ENCODE results near the gene PBRM1.
"Not testable (repeated sequence)": the region's sequence is repeated elsewhere in the genome, so short reads cannot be mapped to it uniquely, and the experiment has no call there.

The PBRM1 gene

GRCh38 chr3:52534281-52535183 lies 151.2 kb downstream of the PBRM1 start:
- FAIRE-seq, result no peak

- FAIRE-seq, result no peak
Measured at GRCh38 chr3:52533623-52534280, 152.0 kb downstream of the PBRM1 start, which contains the start of gene NT5DC2. TSS of gene NT5DC2 (minus strand) at chr3:52533857. CDS start at chr3:52533737, 120 bp downstream.

GRCh38 chr3:52532838-52533622 lies 152.7 kb downstream of the PBRM1 start:
- no peak for FAIRE-seq

- FAIRE-seq, result no peak
Measured at GRCh38 chr3:52532517-52532837, 153.2 kb downstream of the PBRM1 start.

GRCh38 chr3:52531860-52532516 lies 153.7 kb downstream of the PBRM1 start:
- no peak for FAIRE-seq

GRCh38 chr3:52530918-52531826 lies 154.5 kb downstream of the PBRM1 start:
- no peak for FAIRE-seq

- no peak for FAIRE-seq
Measured at GRCh38 chr3:52529376-52530333, 156.1 kb downstream of the PBRM1 start.

GRCh38 chr3:52528586-52529375 lies 156.9 kb downstream of the PBRM1 start:
- FAIRE-seq, result no peak

- no peak for FAIRE-seq
Measured at GRCh38 chr3:52527732-52528585, 157.8 kb downstream of the PBRM1 start.

GRCh38 chr3:52527039-52527731 lies 158.5 kb downstream of the PBRM1 start:
- FAIRE-seq, result no peak

GRCh38 chr3:52526671-52527038 lies 159.1 kb downstream of the PBRM1 start:
- FAIRE-seq, result not testable (repeated sequence)

- FAIRE-seq, result no peak
Measured at GRCh38 chr3:52525680-52526561, 159.8 kb downstream of the PBRM1 start.

- no peak for FAIRE-seq
Measured at GRCh38 chr3:52524752-52525679, 160.7 kb downstream of the PBRM1 start.

- FAIRE-seq, result no peak
Measured at GRCh38 chr3:52524258-52524751, 161.4 kb downstream of the PBRM1 start.
